HS-5 (cell line): Measurements from ENCODE around the gene NRXN2.
"Not testable (repeated sequence)": the region's sequence is repeated elsewhere in the genome, so short reads cannot be mapped to it uniquely, and the experiment has no call there.

Experiments used
- DNase-seq: peaks from one replicate; pipeline ENCODE4 v3.0.0-alpha.2; 2012; ENCODE audit warnings: low read depth

The NRXN2 gene

GRCh38 chr11:64721359-64721699, 1.7 kb downstream of the NRXN2 start:
- no peak for DNase-seq

GRCh38 chr11:64720640-64721358, 2.2 kb downstream of the NRXN2 start:
- DNase-seq = no peak

- no peak for DNase-seq
Observed at GRCh38 chr11:64720167-64720566, 2.8 kb downstream of the NRXN2 start.

- DNase-seq = no peak
Observed at GRCh38 chr11:64719406-64719805, 3.6 kb downstream of the NRXN2 start.

GRCh38 chr11:64718780-64719124, 4.2 kb downstream of the NRXN2 start:
- DNase-seq = no peak

GRCh38 chr11:64718084-64718779, 4.8 kb downstream of the NRXN2 start:
- no peak for DNase-seq

GRCh38 chr11:64717268-64717578, 5.8 kb downstream of the NRXN2 start:
- DNase-seq = no peak

GRCh38 chr11:64716473-64717267, 6.3 kb downstream of the NRXN2 start:
- no peak for DNase-seq

- DNase-seq = no peak
Observed at GRCh38 chr11:64715756-64716472, 7.1 kb downstream of the NRXN2 start.

- DNase-seq = no peak
Observed at GRCh38 chr11:64715110-64715509, 7.9 kb downstream of the NRXN2 start.

- DNase-seq = no peak
Observed at GRCh38 chr11:64714666-64715065, 8.3 kb downstream of the NRXN2 start.

- DNase-seq = no peak
Observed at GRCh38 chr11:64713781-64714363, 9.1 kb downstream of the NRXN2 start.

- no peak for DNase-seq
Observed at GRCh38 chr11:64713016-64713707, 9.8 kb downstream of the NRXN2 start.

GRCh38 chr11:64712430-64713015, 10.5 kb downstream of the NRXN2 start:
- DNase-seq = no peak

GRCh38 chr11:64711956-64712362, 11.0 kb downstream of the NRXN2 start:
- no peak for DNase-seq

- no peak for DNase-seq
Observed at GRCh38 chr11:64711138-64711955, 11.7 kb downstream of the NRXN2 start.

GRCh38 chr11:64710418-64711137, 12.4 kb downstream of the NRXN2 start:
- DNase-seq = no peak

- DNase-seq = no peak
Observed at GRCh38 chr11:64705501-64705900, 17.5 kb downstream of the NRXN2 start.

- DNase-seq = no peak
Observed at GRCh38 chr11:64703048-64703447, 19.9 kb downstream of the NRXN2 start.

GRCh38 chr11:64701956-64702355, 21.0 kb downstream of the NRXN2 start:
- not testable (repeated sequence) for DNase-seq
